HepG2 (cell line): Measurements from ENCODE around the gene ACADVL. TPM values are rescaled to one million over a fixed set of nuclear protein-coding genes. Genes with fewer than 3 reads are reported as not detected.

ENCODE experiments used
- ATAC-seq: fragments of 200-7000 bp; cut with Tn5 transposase; 3 replicates; pipeline ENCODE4 v1.9.1; 2020; ENCODE audit warnings: mild to moderate bottlenecking, moderate library complexity
- BruUV-seq: library from RNA; stranded (reverse); fragments of 400-500 nt; replicated peaks from 2 replicates; lab custom pipeline; 2021; lab: Mats Ljungman, UMichigan
- CTCF ChIA-PET: fragments of 300-600 bp; formaldehyde crosslinking; extraction: SDS; loops from one replicate; lab custom pipeline; 2021; ENCODE audit warnings: low total read pairs, inconsistent platforms, low intra/inter-chr PET ratio; lab: Yijun Ruan, JAX
- POLR2A ChIA-PET: fragments of 350-600 bp; sonication (Branson Sonifier 250); formaldehyde crosslinking; loops from one replicate; lab custom pipeline; 2020; ENCODE audit warnings: antibody characterized with exemption, inconsistent platforms; lab: Yijun Ruan, JAX
- DNase-seq: peaks from one replicate; pipeline ENCODE4 v3.0.0-alpha.2; 2015; ENCODE audit warnings: low spot score
- FAIRE-seq: peaks from 3 replicates; lab custom pipeline; 2011; peaks lifted over from hg19 to GRCh38; lab: Jason Lieb, UNC
- H2AFZ ChIP-seq: one replicate; pipeline ENCODE4 v1.6.1; 2011; ENCODE audit warnings: low read length, inconsistent platforms
- H3K27ac ChIP-seq: fragments of 300-600 bp; 3 replicates; pipeline ENCODE4 v1.8.0; 2011; ENCODE audit warnings: mixed run types, mild to moderate bottlenecking, mixed read lengths, low read length, inconsistent platforms; ENCODE audit not compliant: insufficient read depth; ENCODE audit errors: extremely low read length
- H3K27me3 ChIP-seq, 2 experiments: fragments of 200-600 bp in 1 of 2; 2 replicates in 1 of 2; 3 replicates in 1 of 2; pipeline versions ENCODE4 v1.6.0 to v1.8.0; 2011; ENCODE audit warnings: low read length in 2 of 2, mild to moderate bottlenecking in 2 of 2, moderate library complexity in 2 of 2, inconsistent platforms in 1 of 2; ENCODE audit not compliant: insufficient read depth in 2 of 2, control insufficient read depth in 1 of 2
- H3K36me3 ChIP-seq, 2 experiments: fragments of 200-600 bp in 1 of 2; replicated peaks in 1 of 2; 2 replicates in 1 of 2; 3 replicates in 1 of 2; pipeline versions ENCODE4 v1.5.1 to v1.8.0; 2011; ENCODE audit warnings: low read length in 2 of 2, inconsistent platforms in 1 of 2; ENCODE audit not compliant: insufficient read depth in 2 of 2, control insufficient read depth in 1 of 2
- H3K4me1 ChIP-seq: 2 replicates; pipeline ENCODE4 v1.5.1; 2012; ENCODE audit warnings: low read length, inconsistent platforms; ENCODE audit not compliant: insufficient read depth
- H3K4me2 ChIP-seq: 2 replicates; pipeline ENCODE4 v1.6.0; 2011; ENCODE audit warnings: low read depth, low read length, inconsistent platforms
- H3K4me3 ChIP-seq, 3 experiments: fragments of 200-600 bp in 1 of 3; sonication (generic), shearing (Covaris generic) in 1 of 3; replicated peaks in 1 of 3; 2 replicates each; pipeline ENCODE4 v1.5.1; 2011 to 2016; ENCODE audit warnings: low read length in 3 of 3, inconsistent platforms in 2 of 3, low read depth in 2 of 3, mild to moderate bottlenecking in 2 of 3, control low read depth in 1 of 3, mixed read lengths in 1 of 3; ENCODE audit not compliant: insufficient read depth in 1 of 3
- H3K79me2 ChIP-seq: one replicate; pipeline ENCODE4 v1.6.1; 2011; ENCODE audit warnings: low read length, inconsistent platforms; ENCODE audit not compliant: insufficient read depth
- H3K9ac ChIP-seq: 2 replicates; pipeline ENCODE4 v1.6.0; 2011; ENCODE audit warnings: mild to moderate bottlenecking, low read depth, low read length, inconsistent platforms; ENCODE audit not compliant: insufficient read depth
- H3K9me3 ChIP-seq: 2 replicates; pipeline ENCODE4 v1.5.1; 2012; ENCODE audit warnings: mild to moderate bottlenecking, low read length
- H4K20me1 ChIP-seq: 2 replicates; pipeline ENCODE4 v1.6.0; 2011; ENCODE audit warnings: inconsistent platforms, mild to moderate bottlenecking, low read length, moderate library complexity; ENCODE audit not compliant: insufficient read depth
- CHD4 ChIP-seq: fragments of 200-600 bp; sonication (generic); IDR thresholded peaks from 2 replicates; pipeline ENCODE4 v1.7.0; 2017; ENCODE audit warnings: mild to moderate bottlenecking, low read length, borderline replicate concordance
- GABPB1 ChIP-seq: IDR thresholded peaks from 2 replicates; pipeline ENCODE4 v1.6.1; 2016; ENCODE audit warnings: mild to moderate bottlenecking, missing genetic modification reagents, moderate library complexity, missing compliant biosample characterization
- GFI1 ChIP-seq: sonication (generic); formaldehyde crosslinking; IDR thresholded peaks from 2 replicates; pipeline ENCODE4 v1.5.0; 2020; ENCODE audit warnings: missing genetic modification reagents, mild to moderate bottlenecking, borderline replicate concordance
- MEIS1 ChIP-seq: sonication (generic); formaldehyde crosslinking; IDR thresholded peaks from 2 replicates; pipeline ENCODE4 v1.9.0; 2021; ENCODE audit warnings: mild to moderate bottlenecking, missing genetic modification reagents, moderate library complexity, borderline replicate concordance
- NCOR1 ChIP-seq: fragments of 200-600 bp; sonication (generic); IDR thresholded peaks from 2 replicates; pipeline ENCODE4 v1.7.0; 2017; ENCODE audit warnings: antibody characterized with exemption, low read length, borderline replicate concordance
- TARDBP ChIP-seq: sonication (generic); formaldehyde crosslinking; IDR thresholded peaks from 2 replicates; pipeline ENCODE4 v1.8.0; 2022; ENCODE audit warnings: mild to moderate bottlenecking, missing genetic modification reagents
- THAP11 ChIP-seq: IDR thresholded peaks from 2 replicates; pipeline ENCODE4 v1.6.1; 2016; ENCODE audit warnings: missing biosample characterization, missing genetic modification reagents
- TMF1 ChIP-seq: sonication (generic); formaldehyde crosslinking; IDR thresholded peaks from 2 replicates; pipeline ENCODE4 v1.8.1; 2022; ENCODE audit warnings: low read depth, missing genetic modification reagents
- ZNF563 ChIP-seq: sonication (generic); formaldehyde crosslinking; IDR thresholded peaks from 2 replicates; pipeline ENCODE4 v1.8.0; 2022; ENCODE audit warnings: mild to moderate bottlenecking, moderate library complexity, missing genetic modification reagents
- WGBS: methylation state at CpG from one replicate; pipeline ENCODE4 v1.1.6; 2017; ENCODE audit warnings: low lambda C conversion rate; 5-methylcytosine and 5-hydroxymethylcytosine counted together
- in situ Hi-C: cut with HindIII; loops from 2 replicates; pipeline ENCODE4 v1.10.0; 2017; ENCODE audit warnings: low pct_unique_long_range_greater_than_20kb; ENCODE audit not compliant: extremely low pct_ligation_motif_present
- intact Hi-C: fragments of 100-400 bp; cut with micrococcal nuclease; formaldehyde crosslinking; loops from one replicate; pipeline ENCODE4 v1.10.0; 2022; ENCODE audit not compliant: unreplicated experiment
- polyA plus RNA-seq, 8 experiments: library from polyadenylated mRNA; depleted of rRNA in 3 of 8; stranded (reverse) in 7 of 8; unstranded in 1 of 8; fragments of >200 nt; fragmentation: Illumina TruSeq in 4 of 8; extraction: Trizol in 4 of 8; gene quantifications; 2 replicates each; pipeline versions ENCODE4 v1.2.1 to v1.2.3, GENCODE V29; 2011 to 2016; ENCODE audit warnings: low read depth in 4 of 8, missing spikeins in 1 of 8, mixed read lengths in 1 of 8; ENCODE audit not compliant: insufficient read depth in 1 of 8
- total RNA-seq, 5 experiments: library from RNA; depleted of rRNA; stranded (reverse); fragments of >200 nt; fragmentation: Illumina TruSeq; extraction: Trizol; gene quantifications; 2 replicates each; pipeline ENCODE4 v1.2.3, GENCODE V29; 2016; ENCODE audit warnings: low read depth in 1 of 5
- TF ChIP-seq, protein P1 (sequence below): sonication (generic); formaldehyde crosslinking; IDR thresholded peaks from 2 replicates; pipeline ENCODE4 v1.9.0; 2022; ENCODE audit warnings: missing genetic modification reagents, mild to moderate bottlenecking, borderline replicate concordance
- TF ChIP-seq, protein P2 (sequence below): sonication (generic); formaldehyde crosslinking; IDR thresholded peaks from 2 replicates; pipeline ENCODE4 v1.8.0; 2022; ENCODE audit warnings: mild to moderate bottlenecking, missing genetic modification reagents; ENCODE audit not compliant: insufficient replicate concordance
- TF ChIP-seq, protein P3 (sequence below): sonication (generic); formaldehyde crosslinking; IDR thresholded peaks from 2 replicates; pipeline ENCODE4 v1.8.0; 2023; ENCODE audit warnings: mild to moderate bottlenecking, missing genetic modification reagents
- TF ChIP-seq, protein P4 (sequence below): sonication (generic); formaldehyde crosslinking; IDR thresholded peaks from 2 replicates; pipeline ENCODE4 v1.8.0; 2022; ENCODE audit warnings: mild to moderate bottlenecking, missing genetic modification reagents

Gene ACADVL
- total and polyA plus RNA-seq, 2 of the 13 experiments (the other 11 are each of a cell fraction or from before 2014, with no cell fraction given), result 219 to 412 TPM

DNA sequence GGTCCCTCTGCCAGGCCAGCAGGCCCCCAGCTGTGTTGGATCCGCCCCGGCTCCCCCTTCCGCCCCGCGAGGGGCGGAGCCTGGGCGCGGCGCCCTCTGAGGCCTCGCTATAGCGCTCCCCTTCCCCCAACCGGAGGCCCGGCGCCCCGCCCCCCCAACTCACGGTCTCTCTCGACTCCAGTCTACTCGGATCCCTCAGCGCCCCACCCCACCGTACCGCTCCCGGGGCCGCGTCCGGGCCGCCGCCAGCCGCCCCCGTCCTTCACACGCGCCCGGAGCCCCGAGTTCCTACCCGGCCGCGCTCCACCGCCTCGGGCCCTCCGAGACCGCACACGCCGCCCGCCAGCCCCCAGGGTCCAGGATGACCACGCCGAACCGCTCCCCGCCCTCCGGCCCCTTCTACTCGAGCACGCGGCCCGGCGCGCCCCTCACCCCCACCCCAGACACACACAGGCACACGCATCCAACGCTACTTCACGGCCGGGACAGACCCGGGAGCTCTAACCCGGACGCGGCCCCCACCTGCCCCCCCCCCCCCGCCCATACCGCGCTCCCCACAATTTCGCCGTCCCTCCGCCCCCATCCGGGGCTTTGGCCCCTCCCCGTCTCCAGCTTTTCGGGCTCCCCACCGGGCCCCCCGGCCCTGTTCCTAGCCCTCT is 18.2 kb downstream of the ACADVL start (continued):
- TF ChIP-seq, protein P1, sequence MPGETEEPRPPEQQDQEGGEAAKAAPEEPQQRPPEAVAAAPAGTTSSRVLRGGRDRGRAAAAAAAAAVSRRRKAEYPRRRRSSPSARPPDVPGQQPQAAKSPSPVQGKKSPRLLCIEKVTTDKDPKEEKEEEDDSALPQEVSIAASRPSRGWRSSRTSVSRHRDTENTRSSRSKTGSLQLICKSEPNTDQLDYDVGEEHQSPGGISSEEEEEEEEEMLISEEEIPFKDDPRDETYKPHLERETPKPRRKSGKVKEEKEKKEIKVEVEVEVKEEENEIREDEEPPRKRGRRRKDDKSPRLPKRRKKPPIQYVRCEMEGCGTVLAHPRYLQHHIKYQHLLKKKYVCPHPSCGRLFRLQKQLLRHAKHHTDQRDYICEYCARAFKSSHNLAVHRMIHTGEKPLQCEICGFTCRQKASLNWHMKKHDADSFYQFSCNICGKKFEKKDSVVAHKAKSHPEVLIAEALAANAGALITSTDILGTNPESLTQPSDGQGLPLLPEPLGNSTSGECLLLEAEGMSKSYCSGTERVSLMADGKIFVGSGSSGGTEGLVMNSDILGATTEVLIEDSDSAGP (CRISPR knock-in tag), result 0 out of 2 replicates have a peak, but pooled peaks have one; percentile 36
- TF ChIP-seq TARDBP (CRISPR knock-in tag) (no peak), CHD4 (no peak), THAP11 (CRISPR knock-in tag) (peak; percentile 74), GFI1 (CRISPR knock-in tag) (peak; percentile 47; the same call in 1 of the 2 replicates), NCOR1 (no peak), TMF1 (no peak), GABPB1 (CRISPR knock-in tag) (peak; percentile 70; the same call in 1 of the 2 replicates)
- TF ChIP-seq, all 625 proteins: peak for 67

DNA sequence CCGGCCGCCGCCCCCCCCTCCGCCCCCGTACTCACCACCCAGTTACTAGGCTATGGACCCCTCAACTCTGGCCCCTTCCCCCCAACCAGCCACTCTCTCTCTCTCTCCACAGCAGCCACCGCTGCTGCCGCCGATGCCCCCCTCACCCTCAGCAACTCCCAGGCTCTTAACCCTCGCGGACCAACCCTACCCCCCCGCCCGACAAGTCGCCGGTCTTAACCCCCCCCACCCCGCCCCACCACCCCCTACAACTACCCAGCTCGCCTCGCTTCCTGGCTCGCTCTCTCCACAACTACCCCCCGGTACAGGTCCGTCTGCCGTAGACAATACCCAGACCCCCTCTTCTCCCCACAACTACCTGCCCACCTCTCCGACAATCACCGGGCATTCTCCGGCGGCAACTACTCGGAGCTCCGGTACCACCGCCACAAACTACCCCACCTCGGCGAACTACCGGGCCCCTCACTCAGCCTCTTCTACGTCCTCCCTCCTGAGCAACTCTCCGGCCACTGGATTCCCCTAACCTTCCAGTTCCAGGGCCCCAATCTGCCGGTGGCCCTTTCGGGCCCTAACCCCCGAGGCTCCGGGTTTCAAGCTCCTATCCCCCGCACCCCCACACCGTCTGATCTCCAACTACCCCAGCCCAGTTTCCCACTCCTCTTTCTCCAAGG is 18.8 kb downstream of the ACADVL start:
- WGBS, result 2% methylated on average over 39 of the region's 39 CpGs
- 0 out of 2 replicates have a peak, but pooled peaks cover 3% of the 10 kb centered on the region for H4K20me1 ChIP-seq
- FAIRE-seq (no peak), DNase-seq (no peak), ATAC-seq (no peak)
- H3K9ac ChIP-seq, result peak overlapping the region; percentile 96
- H3K4me2 ChIP-seq, result peak overlapping the region; percentile 53
- no peaks in the 10 kb centered on the region for H3K9me3 ChIP-seq
- intact Hi-C loops, result loop anchor here (10.0 kb wide), 1 partner anchor 64 kb away; the partner anchor contains the start of gene ASGR1
- in situ Hi-C loops, result no loop called here
- H3K36me3 ChIP-seq, result peaks cover 10 to 24% of the 10 kb centered on the region in 2 experiments
- H2AFZ ChIP-seq, result no peak overlapping the region
- ChIA-PET CTCF (no interaction called here), POLR2A (interaction anchor here (0.6 to 8.9 kb wide), 12 partner anchors 13 to 214 kb away, joined by 3 to 140 read pairs (median 6); partner anchors contain the start of genes ACADVL, ASGR1, ASGR2 and CTDNEP1)
- BruUV-seq, result no TSS peak
- TF ChIP-seq ZNF563 (CRISPR knock-in tag) (0 out of 2 replicates have a peak, but pooled peaks have one; percentile 12), MEIS1 (no peak)
- TF ChIP-seq, protein P2, sequence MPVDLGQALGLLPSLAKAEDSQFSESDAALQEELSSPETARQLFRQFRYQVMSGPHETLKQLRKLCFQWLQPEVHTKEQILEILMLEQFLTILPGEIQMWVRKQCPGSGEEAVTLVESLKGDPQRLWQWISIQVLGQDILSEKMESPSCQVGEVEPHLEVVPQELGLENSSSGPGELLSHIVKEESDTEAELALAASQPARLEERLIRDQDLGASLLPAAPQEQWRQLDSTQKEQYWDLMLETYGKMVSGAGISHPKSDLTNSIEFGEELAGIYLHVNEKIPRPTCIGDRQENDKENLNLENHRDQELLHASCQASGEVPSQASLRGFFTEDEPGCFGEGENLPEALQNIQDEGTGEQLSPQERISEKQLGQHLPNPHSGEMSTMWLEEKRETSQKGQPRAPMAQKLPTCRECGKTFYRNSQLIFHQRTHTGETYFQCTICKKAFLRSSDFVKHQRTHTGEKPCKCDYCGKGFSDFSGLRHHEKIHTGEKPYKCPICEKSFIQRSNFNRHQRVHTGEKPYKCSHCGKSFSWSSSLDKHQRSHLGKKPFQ, result peak; percentile 37
- TF ChIP-seq, protein P3, sequence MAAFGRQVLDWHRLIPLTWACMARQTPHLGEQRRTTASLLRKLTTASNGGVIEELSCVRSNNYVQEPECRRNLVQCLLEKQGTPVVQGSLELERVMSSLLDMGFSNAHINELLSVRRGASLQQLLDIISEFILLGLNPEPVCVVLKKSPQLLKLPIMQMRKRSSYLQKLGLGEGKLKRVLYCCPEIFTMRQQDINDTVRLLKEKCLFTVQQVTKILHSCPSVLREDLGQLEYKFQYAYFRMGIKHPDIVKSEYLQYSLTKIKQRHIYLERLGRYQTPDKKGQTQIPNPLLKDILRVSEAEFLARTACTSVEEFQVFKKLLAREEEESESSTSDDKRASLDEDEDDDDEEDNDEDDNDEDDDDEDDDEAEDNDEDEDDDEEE (CRISPR knock-in tag), result 0 out of 2 replicates have a peak, but pooled peaks have one; percentile 30
- TF ChIP-seq, protein P4, sequence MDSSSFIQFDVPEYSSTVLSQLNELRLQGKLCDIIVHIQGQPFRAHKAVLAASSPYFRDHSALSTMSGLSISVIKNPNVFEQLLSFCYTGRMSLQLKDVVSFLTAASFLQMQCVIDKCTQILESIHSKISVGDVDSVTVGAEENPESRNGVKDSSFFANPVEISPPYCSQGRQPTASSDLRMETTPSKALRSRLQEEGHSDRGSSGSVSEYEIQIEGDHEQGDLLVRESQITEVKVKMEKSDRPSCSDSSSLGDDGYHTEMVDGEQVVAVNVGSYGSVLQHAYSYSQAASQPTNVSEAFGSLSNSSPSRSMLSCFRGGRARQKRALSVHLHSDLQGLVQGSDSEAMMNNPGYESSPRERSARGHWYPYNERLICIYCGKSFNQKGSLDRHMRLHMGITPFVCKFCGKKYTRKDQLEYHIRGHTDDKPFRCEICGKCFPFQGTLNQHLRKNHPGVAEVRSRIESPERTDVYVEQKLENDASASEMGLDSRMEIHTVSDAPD (CRISPR knock-in tag), result 0 out of 2 replicates have a peak, but pooled peaks have one; percentile 8
- peaks cover 53% of the 10 kb centered on the region for H3K4me1 ChIP-seq
- peaks cover 50% of the 10 kb centered on the region for H3K79me2 ChIP-seq
- peak overlapping the region; percentile 88 for H3K27ac ChIP-seq
- H3K4me3 ChIP-seq, result peak overlapping the region; percentile 97 to 98 (median 98)
- H3K27me3 ChIP-seq, result no peaks in the 10 kb centered on the region; a peak in 1 of 5 replicates
